IPS DF 4.7 (cell line): ENCODE measurements around the gene KATNBL1.
"Not testable (repeated sequence)": the region's sequence is repeated elsewhere in the genome, so short reads cannot be mapped to it uniquely, and the experiment has no call there.

Source experiments
- DNase-seq: peaks from one replicate; pipeline ENCODE4 v3.0.0-alpha.2; 2013; ENCODE audit warnings: low spot score; ENCODE audit errors: extremely low read depth

Gene KATNBL1

GRCh38 chr15:34203305-34203704 lies 6.6 kb downstream of the KATNBL1 start:
- no peak for DNase-seq

GRCh38 chr15:34193272-34193671 lies 16.6 kb downstream of the KATNBL1 start:
- not testable (repeated sequence) for DNase-seq

- DNase-seq, result no peak
Observed at GRCh38 chr15:34188711-34189110, 21.2 kb downstream of the KATNBL1 start.

- DNase-seq, result no peak
Observed at GRCh38 chr15:34185666-34186065, 24.2 kb downstream of the KATNBL1 start.

- no peak for DNase-seq
Observed at GRCh38 chr15:34182942-34183341, 27.0 kb downstream of the KATNBL1 start.

- no peak for DNase-seq
Observed at GRCh38 chr15:34179234-34179633, 30.7 kb downstream of the KATNBL1 start.

- DNase-seq, result peak; percentile 1
Observed at GRCh38 chr15:34165987-34166573, 43.8 kb downstream of the KATNBL1 start.

- DNase-seq, result no peak
Observed at GRCh38 chr15:34161329-34161963, 48.5 kb downstream of the KATNBL1 start.

- DNase-seq, result peak; percentile 0
Observed at GRCh38 chr15:34160735-34161134, 49.2 kb downstream of the KATNBL1 start.

GRCh38 chr15:34158355-34158754 lies 51.5 kb downstream of the KATNBL1 start:
- DNase-seq, result no peak

- no peak for DNase-seq
Observed at GRCh38 chr15:34155859-34156258, 54.0 kb downstream of the KATNBL1 start.

GRCh38 chr15:34154725-34155204 lies 55.1 kb downstream of the KATNBL1 start:
- DNase-seq, result no peak

- no peak for DNase-seq
Observed at GRCh38 chr15:34147371-34148140, 62.3 kb downstream of the KATNBL1 start.

GRCh38 chr15:34133511-34133910 lies 76.4 kb downstream of the KATNBL1 start:
- DNase-seq, result no peak

- DNase-seq, result no peak
Observed at GRCh38 chr15:34132881-34133280, 77.0 kb downstream of the KATNBL1 start.

GRCh38 chr15:34128898-34129297 lies 81.0 kb downstream of the KATNBL1 start:
- DNase-seq, result no peak

- no peak for DNase-seq
Observed at GRCh38 chr15:34126522-34126921, 83.4 kb downstream of the KATNBL1 start.

- no peak for DNase-seq
Observed at GRCh38 chr15:34125945-34126344, 84.0 kb downstream of the KATNBL1 start.

GRCh38 chr15:34124651-34125050 lies 85.2 kb downstream of the KATNBL1 start:
- no peak for DNase-seq

- no peak for DNase-seq
Observed at GRCh38 chr15:34122771-34123183, 87.1 kb downstream of the KATNBL1 start.

GRCh38 chr15:34121786-34122185 lies 88.1 kb downstream of the KATNBL1 start:
- not testable (repeated sequence) for DNase-seq

- not testable (repeated sequence) for DNase-seq
Observed at GRCh38 chr15:34120420-34120819, 89.5 kb downstream of the KATNBL1 start.
